ENCODE data around the gene ZFYVE26.
A peak's percentile ranks its signal among the peaks of the same experiment; 100 is the strongest.

The ZFYVE26 gene

DNA sequence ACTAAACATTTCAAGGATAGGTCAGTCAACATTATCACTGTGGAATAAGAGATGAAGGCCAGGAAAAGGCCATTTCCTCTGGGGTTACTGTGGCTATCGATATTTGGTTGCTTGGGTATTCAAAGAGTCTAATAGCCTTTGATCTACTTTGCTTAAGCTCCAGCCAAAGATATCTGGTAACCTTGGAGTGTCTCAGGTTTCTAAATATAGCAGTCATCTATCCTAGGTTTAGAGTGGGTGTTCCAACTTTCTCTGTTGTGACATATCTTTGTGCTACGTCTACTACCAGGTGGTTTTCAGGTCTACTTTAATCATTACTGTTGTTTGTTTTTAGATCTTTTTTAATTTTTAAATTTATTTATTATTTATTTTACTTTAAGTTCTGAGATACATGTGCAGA lies 72.3 kb downstream of the ZFYVE26 start:
- no peak for DNase-seq (ENCODE audit: low read depth, low spot score)
- in situ Hi-C loops (cut with HindIII; ENCODE audit: low sequenced_read_pairs) = no loop called here
- TF ChIP-seq CTCF (IDR thresholded peaks at IDR 0.05; ENCODE audit: low read depth, low read length) = no peak
- no peak overlapping the region for H3K4me3 ChIP-seq (ENCODE audit: low read depth, low read length)

DNA sequence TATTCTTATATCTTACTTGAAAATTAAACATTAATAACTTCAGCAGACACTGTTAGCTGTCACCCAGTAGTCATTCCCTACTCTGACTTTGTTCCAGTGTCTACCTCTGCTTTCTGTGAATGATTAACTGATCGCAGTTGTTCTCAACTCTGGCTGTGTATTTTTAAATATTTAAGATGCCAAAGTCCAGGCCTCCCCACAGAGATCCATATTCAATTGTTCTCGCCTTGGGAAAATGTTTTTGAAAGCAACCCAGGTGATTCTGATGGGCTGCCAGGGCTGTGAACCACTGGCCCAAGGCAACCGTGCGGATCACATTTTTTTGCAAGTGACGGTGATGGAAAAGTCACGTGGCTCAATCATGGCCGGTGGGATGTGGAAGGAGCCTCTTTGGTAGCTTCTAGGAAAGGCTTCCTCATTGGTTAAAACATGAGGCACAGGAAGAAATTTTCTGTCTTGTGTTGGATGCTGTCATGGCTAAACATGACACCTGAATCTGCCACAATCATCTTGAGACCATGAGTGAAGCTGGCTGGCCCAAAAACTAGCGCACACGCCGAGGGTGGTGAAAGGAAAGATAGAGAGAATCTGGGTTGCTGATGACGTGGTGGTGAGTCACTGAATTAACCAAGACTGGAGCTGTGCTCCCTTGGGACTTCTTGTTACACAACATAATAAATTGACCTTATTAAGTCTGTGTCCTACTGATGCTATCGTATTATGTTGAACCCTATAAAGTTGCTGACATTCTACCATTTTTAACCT lies 77.5 kb downstream of the ZFYVE26 start:
- no peak overlapping the region for H3K4me3 ChIP-seq (ENCODE audit: low read depth, low read length)
- in situ Hi-C loops (cut with HindIII; ENCODE audit: low sequenced_read_pairs) = no loop called here
- DNase-seq (ENCODE audit: low read depth, low spot score) = peak; percentile 84
- TF ChIP-seq CTCF (IDR thresholded peaks at IDR 0.05; ENCODE audit: low read depth, low read length) = no peak

GRCh38 chr14:67736771-67737170 lies 79.6 kb downstream of the ZFYVE26 start:
- DNase-seq (ENCODE audit: low read depth, low spot score) = no peak
- TF ChIP-seq CTCF (IDR thresholded peaks at IDR 0.05; ENCODE audit: low read depth, low read length) = no peak
- in situ Hi-C loops (cut with HindIII; ENCODE audit: low sequenced_read_pairs) = no loop called here
- no peak overlapping the region for H3K4me3 ChIP-seq (ENCODE audit: low read depth, low read length)

DNA sequence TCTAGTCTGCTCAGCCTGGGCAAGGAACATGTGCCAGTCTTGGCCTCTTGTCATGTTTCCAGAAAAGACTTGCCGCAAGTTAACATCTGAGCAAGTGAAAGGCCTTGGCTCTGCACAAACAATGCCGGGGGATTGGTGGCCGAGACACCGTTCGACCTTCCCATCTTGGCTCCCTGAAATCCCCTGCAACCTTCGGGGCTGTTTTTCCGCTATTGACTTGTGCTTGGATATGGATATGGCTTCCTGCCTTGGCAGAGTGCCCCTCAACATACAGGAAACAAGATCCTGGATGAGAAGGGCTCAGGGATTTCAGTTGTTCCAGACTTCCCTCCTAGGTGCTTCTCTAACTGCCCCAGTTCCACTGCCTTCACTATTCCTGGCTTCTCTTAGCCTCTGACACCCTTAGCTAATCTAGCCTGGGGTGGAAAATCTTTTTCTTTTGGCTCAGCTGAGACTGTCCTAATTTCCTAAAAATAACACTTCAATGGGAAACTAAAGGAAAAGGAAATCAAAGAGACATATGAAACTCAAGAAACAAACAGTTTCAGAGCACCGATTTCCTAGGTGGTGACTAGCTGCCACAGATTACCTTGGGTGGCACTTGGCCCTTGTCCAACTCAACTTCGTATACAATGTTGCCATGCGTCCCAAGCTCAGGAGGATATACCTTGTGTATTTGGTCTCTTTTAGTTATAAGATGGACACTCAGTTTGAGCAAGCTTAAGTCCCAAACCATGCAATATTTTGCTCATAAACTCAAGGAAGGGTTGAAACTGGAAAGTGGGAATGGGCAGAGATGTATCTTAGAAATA lies 80.8 kb downstream of the ZFYVE26 start:
- DNase-seq (ENCODE audit: low read depth, low spot score) = no peak
- in situ Hi-C loops (cut with HindIII; ENCODE audit: low sequenced_read_pairs) = no loop called here
- H3K4me3 ChIP-seq (ENCODE audit: low read depth, low read length) = no peak overlapping the region
- TF ChIP-seq CTCF (IDR thresholded peaks at IDR 0.05; ENCODE audit: low read depth, low read length) = no peak

DNA sequence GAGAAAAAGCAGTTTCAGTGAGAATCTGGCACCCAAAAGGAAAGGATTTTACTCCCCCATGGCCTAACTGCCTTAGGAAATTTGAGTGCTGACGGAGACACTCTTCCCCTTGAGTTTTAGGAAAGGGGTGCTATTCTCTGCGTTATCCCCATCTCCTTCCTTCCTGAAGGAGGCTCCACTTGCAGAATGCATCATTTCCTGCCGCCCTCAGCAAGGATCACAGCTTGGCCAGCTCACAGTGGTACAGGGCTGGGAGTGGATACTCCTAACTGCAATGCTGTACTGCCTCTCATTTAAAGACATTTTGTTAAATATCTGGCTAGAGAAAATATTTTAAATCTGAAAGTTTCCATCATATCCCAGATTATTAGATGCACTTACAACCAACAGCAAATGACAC lies 81.7 kb downstream of the ZFYVE26 start:
- in situ Hi-C loops (cut with HindIII; ENCODE audit: low sequenced_read_pairs) = no loop called here
- no peak for DNase-seq (ENCODE audit: low read depth, low spot score)

GRCh38 chr14:67733616-67734015 lies 82.8 kb downstream of the ZFYVE26 start:
- no peak for TF ChIP-seq CTCF (IDR thresholded peaks at IDR 0.05; ENCODE audit: low read depth, low read length)
- in situ Hi-C loops (cut with HindIII; ENCODE audit: low sequenced_read_pairs) = no loop called here
- no peak for DNase-seq (ENCODE audit: low read depth, low spot score)

More for the DNA sequence above, 81.7 kb downstream of the ZFYVE26 start:
- no peak overlapping the region for H3K4me3 ChIP-seq (ENCODE audit: low read depth, low read length)
- TF ChIP-seq CTCF (IDR thresholded peaks at IDR 0.05; ENCODE audit: low read depth, low read length) = peak; percentile 19

More at GRCh38 chr14:67733616-67734015, 82.8 kb downstream of the ZFYVE26 start:
- H3K4me3 ChIP-seq (ENCODE audit: low read depth, low read length) = no peak overlapping the region

All from astrocyte of the spinal cord (primary cell).